22Rv1 (cell line): Measurements from ENCODE around the gene NOL4L.
"Not testable (repeated sequence)": the region's sequence is repeated elsewhere in the genome, so short reads cannot be mapped to it uniquely, and the experiment has no call there.

ENCODE experiments used
- H3K27ac ChIP-seq: fragments of 450-650 bp; 2 replicates; pipeline ENCODE4 v1.5.1; 2017
- ZFX ChIP-seq: fragments of 450-650 bp; IDR thresholded peaks from 2 replicates; pipeline ENCODE4 v1.6.1; 2017; ENCODE audit warnings: antibody characterized with exemption, borderline replicate concordance
- TF ChIP-seq, protein P1 (sequence below): fragments of 450-650 bp; IDR thresholded peaks from 2 replicates; pipeline ENCODE4 v1.5.1; 2017; ENCODE audit warnings: mild to moderate bottlenecking

NOL4L gene

DNA sequence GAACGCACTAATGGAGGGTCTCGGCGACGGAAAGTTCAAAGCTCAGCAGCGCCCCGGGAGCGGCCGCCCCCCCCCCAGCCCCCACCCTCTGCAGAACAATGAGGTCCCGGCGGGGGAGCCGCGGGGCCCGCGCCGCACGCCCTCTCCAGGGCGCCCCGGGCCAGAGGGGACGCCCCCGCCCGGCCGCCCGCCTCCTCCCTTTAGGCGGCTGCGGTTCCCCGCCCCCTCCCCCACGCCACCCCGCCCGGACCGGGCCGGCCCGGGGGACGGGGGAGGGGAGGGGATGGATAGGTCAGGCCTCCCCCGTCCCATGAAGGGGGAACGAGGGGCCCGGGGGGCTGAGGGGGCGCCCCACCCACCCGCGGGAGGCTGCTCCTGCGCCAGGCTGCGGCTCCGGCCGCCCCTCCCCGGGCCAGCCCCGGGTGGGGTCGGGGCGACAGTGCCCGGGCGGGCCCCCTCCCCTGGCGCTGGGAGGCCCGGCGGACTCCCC is 1.5 kb downstream of the NOL4L start:
- H3K27ac ChIP-seq, result no peak overlapping the region
- TF ChIP-seq ZFX, result no peak
- TF ChIP-seq, protein P1, sequence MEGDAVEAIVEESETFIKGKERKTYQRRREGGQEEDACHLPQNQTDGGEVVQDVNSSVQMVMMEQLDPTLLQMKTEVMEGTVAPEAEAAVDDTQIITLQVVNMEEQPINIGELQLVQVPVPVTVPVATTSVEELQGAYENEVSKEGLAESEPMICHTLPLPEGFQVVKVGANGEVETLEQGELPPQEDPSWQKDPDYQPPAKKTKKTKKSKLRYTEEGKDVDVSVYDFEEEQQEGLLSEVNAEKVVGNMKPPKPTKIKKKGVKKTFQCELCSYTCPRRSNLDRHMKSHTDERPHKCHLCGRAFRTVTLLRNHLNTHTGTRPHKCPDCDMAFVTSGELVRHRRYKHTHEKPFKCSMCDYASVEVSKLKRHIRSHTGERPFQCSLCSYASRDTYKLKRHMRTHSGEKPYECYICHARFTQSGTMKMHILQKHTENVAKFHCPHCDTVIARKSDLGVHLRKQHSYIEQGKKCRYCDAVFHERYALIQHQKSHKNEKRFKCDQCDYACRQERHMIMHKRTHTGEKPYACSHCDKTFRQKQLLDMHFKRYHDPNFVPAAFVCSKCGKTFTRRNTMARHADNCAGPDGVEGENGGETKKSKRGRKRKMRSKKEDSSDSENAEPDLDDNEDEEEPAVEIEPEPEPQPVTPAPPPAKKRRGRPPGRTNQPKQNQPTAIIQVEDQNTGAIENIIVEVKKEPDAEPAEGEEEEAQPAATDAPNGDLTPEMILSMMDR, result no peak

DNA sequence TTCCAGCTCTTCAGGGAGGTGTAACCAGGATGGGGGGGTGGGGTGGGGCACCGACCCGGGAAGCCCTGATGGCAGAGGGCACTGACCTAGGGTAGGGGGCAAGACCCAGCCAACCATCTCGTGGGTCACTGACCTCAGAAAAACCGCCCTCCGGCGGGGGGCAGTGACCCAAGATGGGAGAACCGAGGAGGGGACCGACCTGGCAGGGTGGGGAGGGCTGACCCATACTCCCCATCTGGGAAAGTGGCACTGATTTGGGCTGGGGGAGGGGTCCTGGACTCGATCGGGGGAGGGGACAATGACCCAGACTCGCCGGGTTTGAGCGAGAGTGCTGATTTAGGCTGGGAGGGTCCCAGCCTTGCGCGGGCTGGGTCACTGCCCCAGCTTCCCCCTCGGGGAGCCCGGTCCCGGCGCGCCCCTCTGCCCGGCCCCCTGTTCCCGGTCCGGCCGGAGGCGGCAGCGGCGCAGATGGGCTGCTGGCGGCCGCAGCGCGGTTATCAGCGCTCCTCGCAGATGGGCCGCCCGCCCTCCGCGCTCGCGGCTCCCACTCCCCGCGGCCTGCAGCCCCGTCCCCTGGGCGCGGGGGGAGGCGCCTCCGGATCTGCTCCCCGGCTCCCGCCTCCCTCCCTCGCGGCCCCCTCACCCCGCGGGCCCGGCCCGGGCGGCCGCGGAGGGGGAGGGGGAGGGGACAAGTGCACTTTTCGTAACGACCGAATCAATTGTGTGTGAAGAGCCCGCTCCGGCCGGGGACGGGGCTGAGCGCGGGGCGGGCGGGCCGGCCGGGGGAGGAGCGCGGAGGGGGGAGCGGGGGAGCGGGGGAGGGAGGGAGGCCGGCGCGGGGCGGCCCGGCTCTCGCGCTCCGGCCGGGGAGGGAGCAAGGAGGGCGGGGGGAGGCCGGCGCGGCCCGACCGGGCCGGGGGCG is 2.2 kb downstream of the NOL4L start:
- H3K27ac ChIP-seq, result no peak overlapping the region
- TF ChIP-seq ZFX, result no peak
- TF ChIP-seq, protein P1, result no peak

DNA sequence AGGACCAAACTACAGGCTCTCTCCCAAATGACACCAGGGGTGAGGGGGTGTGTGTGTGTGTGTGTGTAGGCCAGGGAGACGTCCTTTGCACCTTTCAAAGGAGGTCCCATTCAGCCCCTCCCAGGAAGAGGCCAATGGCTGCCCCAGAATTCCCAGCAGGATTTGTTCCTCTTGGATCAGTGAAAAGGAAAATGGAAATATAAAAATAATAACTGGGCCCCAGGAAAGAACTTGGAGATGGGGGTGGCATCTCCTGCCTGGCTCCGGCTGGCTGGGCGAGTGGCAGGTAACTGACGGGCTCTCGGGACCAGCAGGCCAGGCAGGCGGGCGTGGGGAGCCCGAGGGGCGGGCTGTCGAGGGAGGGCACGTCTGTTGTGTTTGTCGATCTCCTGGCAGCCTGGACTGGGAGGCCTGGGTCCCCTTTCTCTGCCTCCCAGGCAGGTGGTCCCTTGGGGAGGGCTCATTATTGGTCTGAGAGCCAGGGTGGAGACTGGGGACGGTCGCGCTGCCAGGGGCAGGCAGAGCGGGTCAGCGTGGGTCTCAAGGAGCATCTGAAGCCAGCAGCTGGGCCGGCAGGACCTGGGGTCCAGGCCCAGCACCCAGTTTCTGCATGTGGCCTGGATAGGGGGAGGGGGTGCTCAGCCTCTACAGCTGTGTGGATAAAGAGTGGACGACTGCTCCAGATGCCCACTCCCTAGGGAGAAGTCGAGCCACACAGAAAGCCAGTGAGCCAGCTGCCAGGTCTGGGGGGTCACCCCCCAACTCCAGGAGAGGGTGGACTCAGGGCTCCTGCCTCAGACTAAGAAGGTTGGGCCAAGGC is 3.1 kb downstream of the NOL4L start:
- TF ChIP-seq, protein P1, result no peak
- no peak for TF ChIP-seq ZFX
- H3K27ac ChIP-seq, result no peak overlapping the region

DNA sequence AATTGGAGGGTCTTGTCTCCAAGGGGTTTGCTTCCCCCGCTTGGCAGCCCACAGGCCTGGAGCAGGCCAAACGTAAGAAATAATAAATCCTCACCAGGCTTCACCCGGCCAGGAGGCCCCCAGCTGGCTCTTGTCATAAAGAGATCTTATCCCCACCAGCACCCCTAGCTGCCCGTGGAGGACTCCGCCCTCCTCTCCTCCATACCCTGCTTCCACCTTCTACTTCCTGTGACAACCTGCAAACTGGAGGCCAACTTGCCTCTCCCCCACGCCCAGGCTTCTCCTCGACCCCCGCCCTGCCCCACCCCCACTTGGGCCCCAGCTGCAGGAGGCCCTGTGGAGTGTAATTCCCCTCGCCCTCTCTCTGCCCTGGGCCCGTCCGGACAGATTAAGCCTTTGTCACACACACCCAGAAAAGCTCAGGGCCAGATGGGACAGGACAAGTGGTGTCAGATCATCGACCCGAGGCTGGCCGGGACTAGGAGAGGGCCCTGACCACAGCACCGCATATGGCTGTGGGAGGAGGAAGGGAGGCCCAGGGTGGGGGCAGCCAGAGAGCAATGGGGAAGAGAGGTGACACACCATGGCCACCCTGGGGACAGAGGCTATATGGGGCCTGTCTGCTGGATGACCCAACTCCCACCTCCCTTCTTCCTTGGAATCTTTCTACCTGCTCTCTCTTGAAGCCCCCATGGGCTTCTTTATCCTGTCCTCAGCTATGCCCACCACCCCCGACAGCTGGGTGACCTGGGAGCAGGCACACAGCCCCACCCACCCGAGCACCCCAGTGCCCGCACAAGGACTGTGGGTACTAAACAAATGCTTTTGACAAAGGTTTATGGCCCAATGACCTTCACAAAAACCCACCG is 3.9 kb downstream of the NOL4L start:
- H3K27ac ChIP-seq, result no peak overlapping the region
- TF ChIP-seq ZFX, result no peak
- TF ChIP-seq, protein P1, result no peak

DNA sequence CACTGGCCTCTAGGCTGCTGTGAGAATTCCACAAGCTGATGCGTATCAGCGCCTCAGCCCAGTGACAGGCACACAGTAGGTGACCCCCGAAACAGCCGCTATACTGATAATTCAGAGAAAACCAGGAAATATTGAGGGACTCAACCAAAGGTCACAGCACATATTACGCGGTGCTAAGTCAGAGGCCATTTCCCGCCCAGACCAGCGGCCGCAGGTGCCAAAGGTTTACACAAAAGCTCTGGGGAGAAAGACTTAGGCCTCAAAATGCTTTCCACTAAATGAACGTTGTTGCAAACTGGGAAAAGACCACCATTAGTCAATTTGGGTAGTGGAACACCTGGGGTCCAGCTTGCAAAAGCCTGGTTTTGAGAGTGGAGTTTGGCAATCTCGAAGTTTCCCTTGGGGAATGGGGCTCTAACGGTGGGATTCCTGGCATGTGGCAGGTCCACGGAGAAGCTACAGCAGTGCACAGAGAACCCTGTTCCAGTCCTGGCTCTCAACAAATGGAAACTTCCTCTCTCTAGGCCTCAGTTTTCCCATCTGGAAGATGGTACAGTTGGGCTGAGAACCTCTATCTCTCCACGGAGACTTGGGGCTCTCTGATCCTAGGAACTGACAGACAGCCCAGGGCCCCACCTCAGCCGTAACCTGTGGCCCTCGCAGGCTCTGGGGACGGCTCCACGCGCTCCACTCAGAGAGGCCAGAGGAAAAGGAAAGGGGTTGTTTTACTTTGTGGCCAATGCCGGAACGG is 4.7 kb downstream of the NOL4L start:
- TF ChIP-seq, protein P1, result no peak
- no peak for TF ChIP-seq ZFX
- H3K27ac ChIP-seq, result no peak overlapping the region

DNA sequence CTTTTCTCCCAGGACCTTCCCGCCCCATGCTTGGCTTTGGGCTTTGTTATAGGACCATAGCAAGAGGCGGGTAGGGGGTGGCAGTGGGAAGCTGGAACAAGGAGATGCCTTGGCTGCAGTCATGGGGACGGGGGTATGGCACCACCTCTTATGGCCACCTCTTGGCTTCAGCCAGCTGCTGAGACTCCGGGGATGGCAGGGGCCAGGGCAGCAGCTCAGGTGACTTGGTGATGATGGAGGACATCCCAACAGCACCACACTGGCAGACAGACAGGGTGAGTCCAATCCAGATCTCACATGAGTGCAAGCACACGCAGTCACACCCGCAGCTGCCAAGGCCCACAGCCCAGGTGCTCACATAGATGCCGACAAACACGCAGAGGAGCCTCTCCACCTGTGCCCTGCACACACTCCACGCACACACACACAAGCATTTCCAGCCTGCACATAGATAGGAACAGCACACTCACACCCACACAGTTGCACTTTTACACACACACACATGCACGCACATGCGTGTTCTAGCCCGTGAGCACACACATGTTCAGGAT is 6.2 kb downstream of the NOL4L start:
- TF ChIP-seq, protein P1, result no peak
- no peak for TF ChIP-seq ZFX
- H3K27ac ChIP-seq, result no peak overlapping the region

DNA sequence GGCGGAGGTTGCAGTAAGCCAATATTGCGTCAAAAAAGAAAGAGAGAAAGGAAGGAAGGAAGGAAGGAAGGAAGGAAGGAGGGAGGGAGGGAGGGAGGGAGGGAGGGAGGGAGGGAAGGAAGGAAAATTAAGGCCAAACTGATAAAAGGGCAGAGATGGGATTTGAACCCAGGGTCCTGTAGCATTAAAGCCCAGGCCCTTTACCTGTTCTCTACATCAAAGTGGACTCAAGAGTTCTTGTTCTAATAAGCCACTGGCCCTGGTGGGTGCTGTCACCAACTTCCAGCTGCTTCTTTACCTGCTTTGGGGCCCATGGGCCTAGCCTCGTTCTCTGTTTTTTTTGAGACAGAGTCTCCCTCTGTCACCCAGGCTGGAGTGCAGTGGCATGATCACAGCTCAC is 7.1 kb downstream of the NOL4L start:
- H3K27ac ChIP-seq, result not testable (repeated sequence)
